Activated T-cell treated with anti-CD3 and anti-CD28 coated beads, Interleukin-2, amount 50 U/mL, for 4 hours (primary cell): Measurements from ENCODE around the gene TAS2R46. TPM values are rescaled to one million over a fixed set of nuclear protein-coding genes. Genes with fewer than 3 reads are reported as not detected.
"Not testable (repeated sequence)": the region's sequence is repeated elsewhere in the genome, so short reads cannot be mapped to it uniquely, and the experiment has no call there.

ENCODE experiments used
- ATAC-seq, 2 donors: fragments of 200-7000 bp; cut with Tn5 transposase; one replicate each; pipeline ENCODE4 v1.10.0; 2021
- DNase-seq: peaks from one replicate; pipeline ENCODE4 v3.0.0-alpha.2; 2020
- H3K27me3 Mint-ChIP-seq: one replicate; pipeline ENCODE4 v1.8.0; 2021; ENCODE audit warnings: low read depth, mixed read lengths
- H3K36me3 Mint-ChIP-seq: one replicate; pipeline ENCODE4 v1.8.0; 2022; ENCODE audit warnings: mixed read lengths; ENCODE audit not compliant: insufficient read depth
- H3K4me1 Mint-ChIP-seq: one replicate; pipeline ENCODE4 v1.8.0; 2021; ENCODE audit warnings: low read depth, mixed read lengths
- H3K4me3 Mint-ChIP-seq: one replicate; pipeline ENCODE4 v1.8.0; 2021; ENCODE audit warnings: mild to moderate bottlenecking, moderate library complexity, mixed read lengths
- H3K9me3 Mint-ChIP-seq: one replicate; pipeline ENCODE4 v1.8.0; 2021; ENCODE audit warnings: mixed read lengths
- total RNA-seq, 3 donors: library from RNA; stranded (reverse); gene quantifications; one replicate each; pipeline ENCODE4 v1.2.1, GENCODE V29; 2021

The TAS2R46 gene
- under 1 TPM; 0.58 to 0.82 (median 0.66) TPM for total RNA-seq

- not testable (repeated sequence) for H3K27me3 Mint-ChIP-seq, ATAC-seq, H3K4me3 Mint-ChIP-seq, H3K9me3 Mint-ChIP-seq, H3K36me3 Mint-ChIP-seq, DNase-seq
- peaks cover 26% of the 10 kb centered on the region for H3K4me1 Mint-ChIP-seq
Measured at GRCh38 chr12:11062194-11062593, at the start of gene TAS2R46. TAS2R46 (minus strand) TSS chr12:11062294; CDS start chr12:11062294, 0 bp downstream.

DNA sequence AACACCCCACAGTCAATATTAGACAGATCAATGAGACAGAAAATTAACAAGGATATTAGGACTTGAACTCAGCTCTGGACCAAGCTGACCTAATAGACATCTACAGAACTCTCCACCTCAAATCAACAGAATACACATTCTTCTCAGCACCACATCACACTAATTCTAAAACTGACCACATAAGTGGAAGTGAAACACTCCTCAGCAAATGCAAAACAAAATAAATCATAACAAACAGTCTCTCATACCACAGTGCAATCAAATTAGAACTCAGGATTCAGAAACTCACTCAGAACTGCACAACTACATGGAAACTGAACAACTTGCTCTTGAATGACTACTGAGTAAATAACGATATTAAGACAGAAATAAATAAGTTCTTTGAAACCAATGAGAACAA lies 49.1 kb upstream of the TAS2R46 start:
- not testable (repeated sequence) for H3K4me3 Mint-ChIP-seq, DNase-seq, H3K27me3 Mint-ChIP-seq, ATAC-seq
- Mint-ChIP-seq H3K36me3 (peaks cover 80% of the 10 kb centered on the region), H3K4me1 (peaks cover 54% of the 10 kb centered on the region), H3K9me3 (peaks cover 34% of the 10 kb centered on the region)

DNA sequence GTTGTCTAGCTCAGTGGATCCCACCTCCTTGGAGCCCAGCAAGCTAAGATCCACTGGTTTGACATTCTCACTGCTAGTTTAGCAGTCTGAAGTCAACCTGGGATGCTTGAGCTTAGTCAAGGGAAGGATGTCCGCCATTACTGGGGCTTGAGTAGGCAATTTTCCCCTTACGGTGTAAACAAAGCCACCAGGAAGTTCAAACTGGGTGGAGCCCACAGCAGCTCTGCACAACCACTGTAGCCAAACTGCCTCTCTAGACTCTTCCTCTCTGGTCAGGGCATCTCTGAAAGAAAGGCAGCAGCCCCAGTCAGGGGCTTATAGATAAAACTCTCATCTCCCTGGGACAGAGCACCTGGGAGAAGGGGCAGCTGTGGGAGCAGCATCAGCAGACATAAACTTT lies 46.8 kb upstream of the TAS2R46 start:
- peaks cover 70% of the 10 kb centered on the region for H3K36me3 Mint-ChIP-seq
- no peaks in the 10 kb centered on the region for H3K27me3 Mint-ChIP-seq
- no peak for DNase-seq
- ATAC-seq, result no peak
- H3K4me3 Mint-ChIP-seq, result no peak overlapping the region
- H3K4me1 Mint-ChIP-seq, result peaks cover 48% of the 10 kb centered on the region
- H3K9me3 Mint-ChIP-seq, result peaks cover 37% of the 10 kb centered on the region

- DNase-seq, result no peak
- H3K4me3 Mint-ChIP-seq, result no peak overlapping the region
- H3K9me3 Mint-ChIP-seq, result peaks cover 35% of the 10 kb centered on the region
- H3K4me1 Mint-ChIP-seq, result peaks cover 43% of the 10 kb centered on the region
- no peaks in the 10 kb centered on the region for H3K27me3 Mint-ChIP-seq
- H3K36me3 Mint-ChIP-seq, result peaks cover 69% of the 10 kb centered on the region
- no peak for ATAC-seq
Measured at GRCh38 chr12:11107719-11108118, 45.6 kb upstream of the TAS2R46 start.

DNA sequence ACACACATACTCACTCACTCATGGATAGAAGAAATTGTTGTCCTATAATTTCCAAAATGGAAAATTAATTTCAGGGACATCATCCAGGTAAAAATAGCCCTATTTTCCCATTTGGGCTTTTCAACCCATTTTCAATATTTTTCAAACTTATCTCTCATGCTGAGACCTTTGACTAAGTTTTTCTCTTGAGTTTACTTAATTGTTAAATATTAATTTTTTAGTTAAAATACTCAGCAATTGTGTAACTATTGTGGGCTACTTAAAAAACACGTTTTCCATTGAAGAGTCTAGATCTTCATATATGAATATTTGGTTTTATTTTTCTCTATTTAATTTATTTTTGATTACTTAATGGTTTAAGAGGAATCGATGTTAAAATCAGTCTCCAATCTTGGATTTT lies 44.2 kb upstream of the TAS2R46 start:
- H3K4me1 Mint-ChIP-seq, result peaks cover 36% of the 10 kb centered on the region
- H3K4me3 Mint-ChIP-seq, result no peak overlapping the region
- DNase-seq (no peak), ATAC-seq (no peak)
- H3K36me3 Mint-ChIP-seq, result peaks cover 56% of the 10 kb centered on the region
- no peaks in the 10 kb centered on the region for H3K27me3 Mint-ChIP-seq
- H3K9me3 Mint-ChIP-seq, result peaks cover 23% of the 10 kb centered on the region

GRCh38 chr12:11105546-11105945 lies 43.5 kb upstream of the TAS2R46 start:
- H3K9me3 Mint-ChIP-seq, result peaks cover 16% of the 10 kb centered on the region
- ATAC-seq, result no peak
- peaks cover 50% of the 10 kb centered on the region for H3K36me3 Mint-ChIP-seq

GRCh38 chr12:11094910-11095309 lies 32.8 kb upstream of the TAS2R46 start:
- H3K4me1 Mint-ChIP-seq, result peaks cover 21% of the 10 kb centered on the region
- peaks cover 40% of the 10 kb centered on the region for H3K36me3 Mint-ChIP-seq
- not testable (repeated sequence) for H3K27me3 Mint-ChIP-seq, H3K9me3 Mint-ChIP-seq, H3K4me3 Mint-ChIP-seq, DNase-seq
- ATAC-seq, result peak; percentile 52 to 75

More at GRCh38 chr12:11105546-11105945, 43.5 kb upstream of the TAS2R46 start:
- no peaks in the 10 kb centered on the region for H3K27me3 Mint-ChIP-seq
- peaks cover 28% of the 10 kb centered on the region for H3K4me1 Mint-ChIP-seq
- no peak for DNase-seq
- no peak overlapping the region for H3K4me3 Mint-ChIP-seq

GRCh38 chr12:11092128-11092527 lies 30.0 kb upstream of the TAS2R46 start, which contains the start of gene TAS2R43:
TAS2R43 (minus strand) TSS chr12:11092313; CDS start chr12:11092229, 84 bp downstream.
- DNase-seq (no peak), ATAC-seq (no peak)
- Mint-ChIP-seq H3K4me1 (peaks cover 22% of the 10 kb centered on the region), H3K27me3 (no peaks in the 10 kb centered on the region), H3K9me3 (no peaks in the 10 kb centered on the region), H3K4me3 (no peak within 1 kb of the TSS), H3K36me3 (peaks cover 35% of the 10 kb centered on the region)

DNA sequence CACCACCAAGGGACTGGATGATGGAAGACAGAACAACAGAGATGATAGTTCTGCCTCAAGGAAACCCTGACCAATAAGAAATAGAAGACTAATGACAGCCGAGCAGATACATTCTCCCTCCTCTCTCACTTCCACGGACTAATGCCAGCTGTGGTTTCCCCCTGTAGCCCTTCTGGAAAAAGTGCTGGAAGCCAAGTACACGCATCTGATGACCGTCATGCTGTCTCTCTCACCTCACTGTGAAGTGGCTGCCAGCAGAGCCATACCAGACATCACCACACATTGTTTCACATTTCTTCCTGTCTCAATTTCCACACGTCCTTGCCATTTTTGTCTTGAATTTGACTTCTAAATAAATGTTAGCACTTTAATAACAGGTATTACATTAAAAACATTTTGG lies 27.2 kb upstream of the TAS2R46 start:
- DNase-seq (no peak), ATAC-seq (no peak)
- Mint-ChIP-seq H3K27me3 (no peaks in the 10 kb centered on the region), H3K36me3 (peaks cover 30% of the 10 kb centered on the region), H3K9me3 (no peaks in the 10 kb centered on the region), H3K4me3 (no peak overlapping the region), H3K4me1 (peaks cover 31% of the 10 kb centered on the region)

- H3K4me1 Mint-ChIP-seq, result peaks cover 20% of the 10 kb centered on the region
- ATAC-seq (peak; percentile 94 to 95), DNase-seq (no peak)
- H3K27me3 Mint-ChIP-seq, result no peaks in the 10 kb centered on the region
- H3K9me3 Mint-ChIP-seq, result peaks cover 13% of the 10 kb centered on the region
- H3K36me3 Mint-ChIP-seq, result peaks cover 25% of the 10 kb centered on the region
- no peak overlapping the region for H3K4me3 Mint-ChIP-seq
Measured at GRCh38 chr12:11085419-11085818, 23.3 kb upstream of the TAS2R46 start.

GRCh38 chr12:11081987-11082386 lies 19.9 kb upstream of the TAS2R46 start:
- no peaks in the 10 kb centered on the region for H3K27me3 Mint-ChIP-seq
- ATAC-seq (no peak), DNase-seq (no peak)
- H3K36me3 Mint-ChIP-seq, result peaks cover 25% of the 10 kb centered on the region
- peaks cover 18% of the 10 kb centered on the region for H3K9me3 Mint-ChIP-seq
- H3K4me1 Mint-ChIP-seq, result peaks cover 31% of the 10 kb centered on the region
- no peak overlapping the region for H3K4me3 Mint-ChIP-seq

DNA sequence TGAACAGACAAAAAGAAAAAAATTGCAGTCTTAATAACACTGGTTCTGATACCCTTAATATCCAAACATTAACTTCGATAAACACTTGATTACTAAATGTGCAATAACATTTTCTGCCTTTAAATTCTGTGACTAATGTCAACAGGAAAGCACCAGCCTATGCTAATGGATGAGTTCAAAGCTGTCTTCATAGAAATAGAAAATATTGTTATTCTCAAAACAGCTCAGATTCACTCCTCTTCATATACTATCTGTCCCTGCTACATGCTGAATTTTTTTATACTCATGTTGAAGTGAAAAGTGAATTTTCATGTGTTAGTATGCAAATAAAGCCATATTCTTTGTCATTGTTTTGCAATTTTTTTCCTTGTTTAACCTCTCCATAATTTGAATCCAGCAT lies 16.2 kb upstream of the TAS2R46 start:
- Mint-ChIP-seq H3K4me3 (no peak overlapping the region), H3K9me3 (peaks cover 14% of the 10 kb centered on the region), H3K36me3 (peaks cover 31% of the 10 kb centered on the region), H3K4me1 (peaks cover 30% of the 10 kb centered on the region), H3K27me3 (no peaks in the 10 kb centered on the region)
- DNase-seq (no peak), ATAC-seq (no peak)

GRCh38 chr12:11075642-11076041 lies 13.5 kb upstream of the TAS2R46 start:
- DNase-seq, result no peak
- Mint-ChIP-seq H3K4me1 (peaks cover 28% of the 10 kb centered on the region), H3K9me3 (peaks cover 7% of the 10 kb centered on the region), H3K27me3 (no peaks in the 10 kb centered on the region), H3K36me3 (peaks cover 32% of the 10 kb centered on the region), H3K4me3 (no peak overlapping the region)
- no peak for ATAC-seq

DNA sequence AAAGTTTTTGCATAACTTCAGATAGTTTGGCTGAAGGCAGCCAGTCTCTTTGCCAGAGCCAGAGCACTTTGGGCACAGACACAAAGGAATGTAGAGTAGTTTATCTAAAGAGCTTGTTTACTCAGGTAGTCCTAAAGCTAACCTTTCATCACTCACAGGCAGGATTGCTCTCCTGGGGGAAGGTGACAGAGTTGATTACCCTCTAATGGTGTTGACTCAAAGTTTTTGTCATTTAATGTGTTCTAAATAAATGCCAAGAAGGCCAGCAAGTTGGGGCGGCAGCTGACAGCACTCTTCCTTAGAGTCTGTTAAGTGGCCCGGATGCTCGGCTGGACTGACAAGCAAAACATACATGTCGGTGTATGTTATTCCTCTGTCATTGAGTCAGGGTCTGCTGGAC lies 9.3 kb upstream of the TAS2R46 start:
- no peak overlapping the region for H3K4me3 Mint-ChIP-seq
- no peak for DNase-seq
- no peak for ATAC-seq

DNA sequence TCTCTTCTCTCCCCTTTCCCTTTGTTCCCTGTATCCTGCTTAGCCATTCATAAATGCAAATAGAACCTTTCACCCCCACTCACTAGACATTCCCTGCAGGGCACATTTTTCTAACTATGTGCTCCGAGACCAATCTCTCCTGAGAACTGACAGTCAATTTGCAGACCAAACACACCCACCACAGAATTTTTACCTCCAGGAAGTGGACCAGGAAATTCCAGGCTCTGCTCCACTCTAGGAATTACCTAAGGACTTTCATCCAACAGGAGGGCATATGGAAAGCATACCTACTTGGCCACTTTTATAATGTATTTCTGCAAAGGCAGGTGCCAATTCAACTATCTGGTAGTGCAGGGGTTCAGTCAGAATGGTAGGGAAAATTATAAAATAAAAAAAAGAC lies 8.9 kb upstream of the TAS2R46 start:
- ATAC-seq (no peak), DNase-seq (no peak)
- H3K9me3 Mint-ChIP-seq, result peaks cover 4% of the 10 kb centered on the region
- no peaks in the 10 kb centered on the region for H3K27me3 Mint-ChIP-seq
- peaks cover 25% of the 10 kb centered on the region for H3K36me3 Mint-ChIP-seq
- peaks cover 12% of the 10 kb centered on the region for H3K4me1 Mint-ChIP-seq
- no peak overlapping the region for H3K4me3 Mint-ChIP-seq

More for the DNA sequence above, 9.3 kb upstream of the TAS2R46 start:
- Mint-ChIP-seq H3K27me3 (no peaks in the 10 kb centered on the region), H3K9me3 (peaks cover 4% of the 10 kb centered on the region), H3K36me3 (peaks cover 25% of the 10 kb centered on the region), H3K4me1 (peaks cover 12% of the 10 kb centered on the region)
